GM21723 (cell line): ENCODE data around the gene POLR1G.
"Not testable (repeated sequence)": the region's sequence is repeated elsewhere in the genome, so short reads cannot be mapped to it uniquely, and the experiment has no call there.

Experiments
- ATAC-seq: cut with Tn5 transposase; IDR thresholded peaks from one replicate; pipeline ENCODE4 v1.9.1; 2021; ENCODE audit warnings: mild to moderate bottlenecking, moderate library complexity; ENCODE audit not compliant: unreplicated experiment

POLR1G gene

GRCh38 chr19:45419895-45420294, 13.5 kb downstream of the POLR1G start:
- no peak for ATAC-seq

- ATAC-seq: no peak
These were observed 13.9 kb downstream of the POLR1G start for GRCh38 chr19:45420356-45420755.

- ATAC-seq: no peak
These were observed 14.4 kb downstream of the POLR1G start for GRCh38 chr19:45420871-45421270.

GRCh38 chr19:45421947-45422498, 15.6 kb downstream of the POLR1G start:
- no peak for ATAC-seq

GRCh38 chr19:45423033-45423588, 16.7 kb downstream of the POLR1G start:
- no peak for ATAC-seq

- peak; percentile 62 for ATAC-seq
These were observed 17.2 kb downstream of the POLR1G start, which contains the start of gene ERCC1 for GRCh38 chr19:45423589-45424190. Gene ERCC1, minus strand, starts transcription at chr19:45423917. Its CDS starts 543 bp downstream, at chr19:45423374.

- ATAC-seq: peak; percentile 21
These were observed 18.0 kb downstream of the POLR1G start for GRCh38 chr19:45424191-45425058.

GRCh38 chr19:45428384-45429231, 22.2 kb downstream of the POLR1G start:
- no peak for ATAC-seq

- ATAC-seq: not testable (repeated sequence)
These were observed 23.5 kb downstream of the POLR1G start for GRCh38 chr19:45429896-45430295.

- ATAC-seq: not testable (repeated sequence)
These were observed 24.6 kb downstream of the POLR1G start for GRCh38 chr19:45431008-45431407.

- not testable (repeated sequence) for ATAC-seq
These were observed 26.1 kb downstream of the POLR1G start for GRCh38 chr19:45432543-45432942.

- no peak for ATAC-seq
These were observed 30.9 kb downstream of the POLR1G start for GRCh38 chr19:45437328-45437727.

GRCh38 chr19:45439190-45439568, 32.7 kb downstream of the POLR1G start:
- ATAC-seq: no peak

GRCh38 chr19:45439569-45440258, 33.3 kb downstream of the POLR1G start:
- peak; percentile 57 for ATAC-seq

GRCh38 chr19:45440259-45440638, 33.8 kb downstream of the POLR1G start:
- no peak for ATAC-seq

GRCh38 chr19:45440873-45441654, 34.6 kb downstream of the POLR1G start:
- ATAC-seq: no peak

GRCh38 chr19:45442408-45442777, 35.9 kb downstream of the POLR1G start:
- ATAC-seq: no peak

GRCh38 chr19:45442778-45443461, 36.5 kb downstream of the POLR1G start:
- ATAC-seq: no peak
